ENCODE measurements around the gene VPS72. TPM values are rescaled to one million over a fixed set of nuclear protein-coding genes. Genes with fewer than 3 reads are reported as not detected.

VPS72 gene
- total RNA-seq, 1 donor from 2014 or later: 75.6 TPM

DNA sequence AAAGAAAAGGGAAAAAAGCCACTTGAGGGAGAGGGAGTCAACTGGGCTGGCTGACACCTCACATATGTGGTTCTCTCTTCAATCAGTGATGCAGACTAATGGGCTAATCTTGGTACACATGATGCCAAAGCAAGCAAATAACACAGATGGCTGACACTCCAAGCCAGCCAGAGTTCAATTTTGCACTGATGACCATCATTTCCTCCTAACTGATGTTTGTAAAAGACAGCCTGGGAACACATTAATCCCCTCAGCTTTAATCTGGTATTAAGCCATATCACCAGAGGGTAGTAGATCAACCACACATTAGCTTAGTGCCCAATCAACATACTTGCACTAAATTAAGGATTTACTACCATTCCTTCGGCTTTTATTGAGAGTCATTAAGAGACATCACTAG is 2.8 kb downstream of the VPS72 start:
- no peak for DNase-seq (ENCODE audit: low read depth)

GRCh38 chr1:151184211-151184610 is 5.8 kb downstream of the VPS72 start:
- DNase-seq (ENCODE audit: low read depth): no peak

- DNase-seq (ENCODE audit: low read depth): no peak
These were observed 13.4 kb downstream of the VPS72 start for GRCh38 chr1:151176514-151177045.

GRCh38 chr1:151175863-151176262 is 14.1 kb downstream of the VPS72 start, which contains the start of gene TMOD4:
Gene TMOD4, minus strand, starts transcription at chr1:151175981. Its CDS starts 1,106 bp downstream, at chr1:151174875.
- no peak for DNase-seq (ENCODE audit: low read depth)

- no peak for DNase-seq (ENCODE audit: low read depth)
These were observed 14.8 kb downstream of the VPS72 start for GRCh38 chr1:151175041-151175741.

DNA sequence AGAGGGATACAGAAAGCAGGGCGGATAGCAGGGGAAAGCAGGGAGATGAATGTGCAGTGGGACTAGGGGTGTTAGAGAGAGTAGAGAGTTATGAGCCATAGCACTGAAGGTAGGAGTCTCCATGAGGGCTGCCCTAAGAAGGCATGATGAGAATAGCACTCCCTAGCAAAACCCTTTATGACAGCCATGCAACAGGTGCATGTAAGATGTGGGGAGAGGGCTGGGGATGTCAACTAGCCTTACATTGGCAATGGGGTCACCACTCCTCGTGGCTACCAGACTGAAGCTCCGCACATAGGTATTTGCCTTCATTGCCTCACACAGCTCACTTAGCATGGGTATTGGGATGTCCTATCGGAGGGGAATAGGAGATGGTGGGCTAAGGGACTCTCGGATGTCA is 18.8 kb downstream of the VPS72 start:
- DNase-seq (ENCODE audit: low read depth): no peak

DNA sequence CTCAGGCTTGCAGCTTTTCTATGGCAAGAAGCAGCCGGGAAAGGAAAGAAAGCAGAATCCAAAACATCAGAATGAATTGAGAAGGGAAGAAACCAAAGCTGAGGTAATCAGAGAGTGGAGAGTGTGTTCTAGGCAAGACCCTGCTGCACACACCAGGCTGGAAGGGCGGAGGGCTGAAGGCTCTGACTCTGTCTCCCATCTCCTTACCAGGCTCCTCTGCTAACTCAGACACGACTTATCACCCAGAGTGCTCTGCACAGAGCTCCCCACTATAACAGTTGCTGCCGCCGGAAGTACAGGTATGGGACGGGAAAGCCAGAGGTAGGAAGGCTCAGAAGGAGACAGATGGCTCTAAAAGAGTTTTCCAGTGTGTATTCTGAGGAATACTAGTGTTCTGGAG is 22.9 kb downstream of the VPS72 start:
- no peak for DNase-seq (ENCODE audit: low read depth)

- DNase-seq (ENCODE audit: low read depth): peak; percentile 61
These were observed 23.5 kb downstream of the VPS72 start for GRCh38 chr1:151166505-151166956.

- peak; percentile 96 for DNase-seq (ENCODE audit: low read depth)
These were observed 24.1 kb downstream of the VPS72 start, which contains the start of the genes LYSMD1 and SCNM1 for GRCh38 chr1:151165738-151166504. Gene LYSMD1, minus strand, starts transcription at chr1:151165902. Its CDS starts 644 bp downstream, at chr1:151165258. Gene SCNM1, plus strand, starts transcription at chr1:151166144. Its CDS starts 9 bp downstream, at chr1:151166153.

DNA sequence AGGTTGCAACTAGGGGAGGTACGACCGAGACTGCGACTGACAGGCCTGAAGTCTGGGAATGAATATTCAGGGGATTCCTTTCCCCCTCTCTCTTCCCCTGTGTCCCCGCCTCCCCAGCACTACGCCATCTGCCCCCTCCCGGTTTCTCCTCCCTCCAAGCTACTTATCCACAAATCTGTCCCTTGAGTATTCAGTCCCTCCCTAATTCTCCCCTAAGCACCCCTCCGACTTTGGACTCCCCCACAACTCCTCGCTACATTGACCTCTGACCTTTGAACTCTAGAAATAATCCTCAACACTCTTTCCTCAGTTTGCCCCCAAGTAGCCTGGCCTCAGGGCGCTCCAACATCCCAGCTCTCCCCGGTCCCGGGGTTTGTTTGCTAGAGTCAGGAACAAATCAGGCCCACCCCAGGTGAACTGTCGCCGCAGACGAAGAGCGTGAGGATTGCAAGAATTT is 24.7 kb downstream of the VPS72 start:
- peak; percentile 43 for DNase-seq (ENCODE audit: low read depth)

- DNase-seq (ENCODE audit: low read depth): no peak
These were observed 25.2 kb downstream of the VPS72 start for GRCh38 chr1:151164732-151165280.

GRCh38 chr1:151159373-151159772 is 30.6 kb downstream of the VPS72 start:
- DNase-seq (ENCODE audit: low read depth): no peak

GRCh38 chr1:151158751-151159251 is 31.2 kb downstream of the VPS72 start:
- DNase-seq (ENCODE audit: low read depth): no peak

DNA sequence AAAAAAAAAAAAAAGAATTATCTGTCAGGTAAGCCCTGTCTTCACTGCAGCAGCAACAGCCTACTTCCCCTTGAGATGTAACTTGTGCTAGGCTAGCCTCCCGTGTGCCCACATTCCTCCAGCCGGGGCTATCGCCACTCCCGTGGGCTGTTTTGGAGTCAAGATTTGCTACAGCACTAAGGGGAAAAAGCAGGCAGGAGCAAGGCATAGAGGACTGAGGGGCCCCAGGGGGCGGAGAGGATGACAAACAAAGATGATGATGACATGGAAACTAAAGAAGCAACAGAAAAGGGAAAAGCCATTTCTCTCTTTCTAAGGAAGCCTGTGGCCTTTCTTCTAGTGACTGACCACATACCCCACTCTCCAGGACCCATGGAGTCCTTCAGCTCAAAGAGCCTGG is 31.7 kb downstream of the VPS72 start:
- DNase-seq (ENCODE audit: low read depth): no peak

GRCh38 chr1:151157067-151157531 is 32.9 kb downstream of the VPS72 start:
- DNase-seq (ENCODE audit: low read depth): no peak

GRCh38 chr1:151156515-151156819 is 33.5 kb downstream of the VPS72 start, which contains the start of gene TNFAIP8L2:
Gene TNFAIP8L2, plus strand, starts transcription at chr1:151156649. Its CDS starts 2,049 bp downstream, at chr1:151158698.
- DNase-seq (ENCODE audit: low read depth): no peak

DNA sequence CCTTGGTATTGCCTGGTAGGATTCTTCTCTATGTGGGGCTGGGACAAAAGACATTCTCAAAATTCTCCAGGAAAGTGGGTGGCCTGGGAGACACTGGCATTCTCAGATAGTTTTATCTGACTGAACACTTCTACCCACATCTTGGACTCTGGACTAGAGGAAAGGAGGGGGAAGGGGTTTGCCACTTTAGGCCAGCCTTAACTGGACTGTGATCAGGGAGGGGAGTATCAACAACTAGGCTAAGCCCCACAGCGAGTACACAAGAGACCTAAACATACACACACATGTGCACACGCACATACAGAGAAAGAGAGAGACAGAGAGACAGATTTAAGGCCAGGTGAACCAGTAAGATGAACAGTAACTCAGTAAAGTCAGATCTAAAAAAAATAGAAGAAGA is 42.3 kb downstream of the VPS72 start:
- DNase-seq (ENCODE audit: low read depth): peak; percentile 29

GRCh38 chr1:151147132-151147503 is 42.9 kb downstream of the VPS72 start:
- DNase-seq (ENCODE audit: low read depth): peak; percentile 25

- DNase-seq (ENCODE audit: low read depth): peak; percentile 76
These were observed 43.4 kb downstream of the VPS72 start, which contains the start of gene SEMA6C for GRCh38 chr1:151146412-151147131. Gene SEMA6C, minus strand, starts transcription at chr1:151146631. Its CDS starts 4,010 bp downstream, at chr1:151142621.

DNA sequence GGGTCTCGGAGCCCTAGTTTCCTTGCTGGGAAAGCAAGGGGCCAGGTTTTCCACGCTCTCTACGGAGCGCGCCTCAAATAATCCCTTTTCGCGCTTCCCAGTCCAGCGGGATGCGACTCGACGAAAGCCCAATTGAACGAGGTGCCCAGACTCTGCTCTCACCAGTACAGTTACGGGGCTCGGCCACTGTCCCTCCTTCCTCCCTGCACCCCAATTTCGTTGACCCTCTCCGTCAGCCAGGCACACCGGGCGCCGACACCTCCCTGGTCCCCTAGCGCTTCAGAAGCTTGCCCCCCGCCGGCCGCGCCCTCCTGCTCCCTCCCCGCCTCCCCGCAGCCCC is 44.0 kb downstream of the VPS72 start:
- no peak for DNase-seq (ENCODE audit: low read depth)

Measured in renal cortical epithelial cell (primary cell).